KG1 (cell line): ENCODE results near the gene GPX6.
"Not testable (repeated sequence)": the region's sequence is repeated elsewhere in the genome, so short reads cannot be mapped to it uniquely, and the experiment has no call there.

Experiments used
- DNase-seq: peaks from one replicate; lab custom pipeline; 2025; lab: John Stamatoyannopoulos, UW

Gene GPX6

DNA sequence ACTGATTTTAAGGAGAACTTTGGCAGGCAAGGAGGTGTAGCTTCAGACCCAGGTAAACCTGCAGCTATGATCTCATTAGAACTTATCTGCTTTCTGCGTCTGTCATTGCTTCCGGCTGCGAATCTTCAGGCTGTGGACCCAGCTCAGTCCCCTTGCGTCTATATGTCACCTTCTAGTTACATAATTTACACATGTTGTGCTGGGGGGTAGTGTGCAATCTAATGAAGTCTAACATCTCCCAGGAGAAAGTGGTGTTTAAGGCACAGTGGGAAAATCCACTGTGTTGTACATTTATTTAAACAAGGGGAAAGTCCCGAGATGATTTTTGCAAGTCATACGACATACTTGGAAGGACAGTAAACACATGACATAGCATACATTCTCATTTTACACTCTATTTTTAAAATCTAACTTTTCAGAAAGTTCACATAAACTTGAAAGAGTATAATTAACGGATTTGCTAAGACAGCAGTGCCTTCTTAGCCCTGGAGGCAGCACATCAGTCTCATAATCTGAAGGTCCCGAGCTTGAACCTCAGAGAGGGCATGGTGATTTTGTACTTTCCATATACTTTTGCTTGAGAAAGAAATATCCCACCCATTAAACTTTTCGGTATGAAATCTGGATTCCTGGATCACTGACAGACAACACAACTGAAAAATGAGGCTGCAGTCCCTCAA, 35.2 kb downstream of the GPX6 start:
- no peak for DNase-seq

DNA sequence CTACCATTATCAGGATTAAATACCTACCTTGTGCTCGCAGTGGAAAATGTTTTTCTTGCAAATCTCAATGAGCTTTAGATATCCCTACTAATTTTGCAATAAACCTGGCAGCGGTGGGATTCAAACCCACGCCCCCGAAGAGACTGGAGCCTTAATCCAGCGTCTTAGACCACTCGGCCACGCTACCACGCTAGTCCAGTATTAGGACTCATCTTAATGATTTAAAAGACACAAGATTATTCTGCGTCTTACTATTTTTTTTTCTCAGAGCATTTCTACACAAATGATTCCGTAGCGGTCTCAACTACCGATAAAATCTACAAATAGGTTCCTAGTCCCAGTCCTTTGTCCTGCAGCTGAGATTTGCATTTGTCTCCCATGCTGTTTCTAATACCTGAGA, 37.1 kb downstream of the GPX6 start:
- no peak for DNase-seq

DNA sequence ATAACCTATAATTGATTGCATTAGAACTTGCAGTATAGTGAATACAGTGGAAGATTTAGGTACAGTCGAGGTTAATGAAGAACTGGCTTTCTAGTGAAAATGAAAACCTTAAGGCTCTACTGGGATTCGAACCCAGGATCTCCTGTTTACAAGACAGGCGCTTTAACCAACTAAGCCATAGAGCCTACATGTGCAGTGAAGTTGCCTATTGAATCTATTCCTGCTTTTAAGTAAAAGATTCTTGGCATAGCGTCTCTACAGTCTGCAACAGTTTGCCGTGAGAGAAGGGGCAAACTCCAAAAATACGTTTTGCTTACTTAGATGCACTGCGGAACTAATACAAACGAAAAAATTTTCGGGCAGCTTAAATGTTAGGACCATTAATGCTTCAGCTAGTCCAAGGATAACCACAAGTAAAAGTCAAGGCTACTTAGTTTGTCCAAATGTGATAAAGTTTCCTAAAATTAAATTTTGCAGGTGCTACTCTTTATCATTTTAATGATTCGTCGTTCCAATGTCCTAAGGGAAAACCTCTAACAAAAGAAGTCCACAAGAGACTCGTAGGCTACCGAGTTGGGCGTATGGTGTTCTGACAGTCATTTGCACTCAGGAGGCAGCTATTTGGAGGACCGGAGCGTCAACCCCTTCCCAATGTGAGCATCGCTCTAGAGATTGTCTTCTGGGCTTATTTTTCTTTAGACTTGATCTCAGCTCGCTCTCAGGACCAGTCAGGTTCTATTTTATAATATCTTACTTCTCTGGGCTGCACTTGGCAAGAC, 41.0 kb downstream of the GPX6 start:
- peak; percentile 82 for DNase-seq

DNA sequence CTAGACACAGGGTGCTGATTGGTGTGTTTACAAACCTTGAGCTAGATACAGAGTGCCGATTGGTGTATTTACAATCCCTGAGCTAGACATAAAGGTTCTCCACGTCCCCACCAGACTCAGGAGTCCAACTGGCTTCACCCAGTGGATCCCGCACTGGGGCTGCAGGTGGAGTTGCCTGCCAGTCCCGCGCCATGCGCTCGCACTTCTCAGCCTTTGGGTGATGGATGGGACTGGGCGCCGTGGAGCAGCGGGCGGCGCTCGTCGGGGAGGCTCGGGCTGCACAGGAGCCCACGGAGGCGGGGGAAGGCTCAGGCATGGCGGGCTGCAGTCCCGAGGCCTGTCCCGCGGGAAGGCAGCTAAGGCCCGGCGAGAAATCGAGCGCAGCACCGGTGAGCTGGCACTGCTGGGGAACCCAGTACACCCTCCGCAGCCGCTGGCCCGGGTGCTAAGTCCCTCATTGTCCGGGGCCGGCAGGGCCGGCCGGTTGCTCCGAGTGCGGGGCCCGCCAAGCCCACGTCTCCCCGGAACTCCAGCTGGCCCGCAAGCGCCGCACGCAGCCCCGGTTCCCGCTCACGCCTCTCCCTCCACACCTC, 46.3 kb downstream of the GPX6 start:
- not testable (repeated sequence) for DNase-seq

DNA sequence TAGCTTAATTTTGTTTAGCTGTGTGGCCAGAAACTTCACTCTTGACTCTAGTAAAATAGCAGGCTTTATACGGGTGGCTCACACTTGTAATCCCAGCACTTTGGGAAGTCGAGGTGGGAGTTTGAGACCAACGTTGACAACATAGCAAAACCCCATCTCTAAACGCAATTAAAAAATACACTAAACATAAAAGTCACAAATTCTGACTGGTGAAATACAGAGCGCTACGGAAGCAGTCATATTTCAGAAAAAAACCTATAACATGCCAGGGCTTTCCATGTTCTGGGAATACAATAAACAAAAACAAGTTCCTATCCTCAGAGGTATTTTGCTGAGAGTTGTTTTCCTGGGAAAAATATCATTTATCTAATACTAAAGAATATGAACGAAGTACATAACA, 47.5 kb downstream of the GPX6 start:
- no peak for DNase-seq

DNA sequence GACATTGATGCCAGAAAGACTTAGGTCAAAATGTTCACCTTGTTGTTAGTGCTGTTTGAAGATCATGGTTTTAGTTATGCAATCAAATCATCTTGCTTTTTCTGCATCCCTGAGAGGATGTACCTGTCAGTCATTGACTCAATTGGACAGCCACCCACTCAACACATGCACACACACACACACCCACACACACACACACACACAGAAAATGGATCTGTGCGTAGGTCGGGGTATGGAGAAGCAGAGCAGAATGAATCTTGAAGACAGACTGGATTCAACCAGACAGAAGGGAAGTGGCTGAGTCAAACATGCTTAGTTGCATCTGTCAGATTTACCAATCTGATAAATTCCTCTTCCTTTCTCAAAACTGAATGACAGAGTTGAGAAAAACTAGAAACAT, 53.2 kb downstream of the GPX6 start:
- no peak for DNase-seq

DNA sequence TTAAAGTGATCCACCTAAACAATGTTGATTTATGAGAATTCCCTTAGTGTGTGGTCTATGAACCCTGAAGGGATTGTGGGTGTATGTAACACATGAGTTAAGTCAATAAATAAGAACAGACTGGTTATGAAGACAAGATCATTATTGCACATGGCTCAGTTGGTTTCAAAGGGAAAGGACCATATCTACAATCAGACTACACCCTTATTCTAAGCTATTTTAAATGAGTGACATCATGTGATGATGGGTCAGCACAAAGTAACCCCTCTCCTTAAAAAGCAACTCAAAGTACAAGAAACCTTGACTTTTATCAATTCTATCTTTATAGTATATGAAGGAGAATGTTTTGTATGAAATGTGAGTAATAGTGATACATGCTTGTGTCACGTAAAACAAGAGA, 57.0 kb downstream of the GPX6 start:
- DNase-seq: no peak
